Mammary epithelial cell (primary cell): Measurements from ENCODE around the gene CDKN2AIPNL.

Source experiments
- CTCF ChIP-seq, 2 donors: IDR thresholded peaks in 1 of 2; conservative IDR thresholded peaks in 1 of 2; 2 replicates each; pipeline ENCODE4 v1.5.1; 2011 to 2012; ENCODE audit warnings: inconsistent platforms in 2 of 2, low read length in 2 of 2, mild to moderate bottlenecking in 2 of 2, control low read depth in 1 of 2, low read depth in 1 of 2; ENCODE audit not compliant: insufficient read depth in 1 of 2; ENCODE audit errors: extremely low read depth in 1 of 2
- EZH2 ChIP-seq: IDR thresholded peaks from 2 replicates; pipeline ENCODE4 v1.6.1; 2012; ENCODE audit warnings: low read length, inconsistent platforms, borderline replicate concordance

GRCh38 chr5:134380346-134380745 lies 31.3 kb downstream of the CDKN2AIPNL start:
- TF ChIP-seq CTCF (conservative IDR thresholded peaks at IDR 0.05 in 1 of 2, IDR thresholded peaks at IDR 0.05 in 1 of 2; ENCODE audit: extremely low read depth in 1 of 2, insufficient read depth in 1 of 2, low read depth in 1 of 2, low read length in 2 of 2), result no peak
- no peak for TF ChIP-seq EZH2
